AG09309 (cell line): ENCODE data around the gene MAP3K20.
"Not testable (repeated sequence)": the region's sequence is repeated elsewhere in the genome, so short reads cannot be mapped to it uniquely, and the experiment has no call there.

ENCODE experiments used
- DNase-seq: peaks from one replicate; pipeline ENCODE4 v3.0.0-alpha.2; 2010; ENCODE audit warnings: low read depth
- H3K4me3 ChIP-seq: 2 replicates; pipeline ENCODE4 v1.5.1; 2011; ENCODE audit warnings: mild to moderate bottlenecking, low read depth, low read length, moderate library complexity; ENCODE audit not compliant: control insufficient read depth
- TF ChIP-seq, protein P1 (sequence below): IDR thresholded peaks from 2 replicates; pipeline ENCODE4 v1.5.1; 2011; ENCODE audit warnings: mild to moderate bottlenecking, low read depth, low read length, inconsistent platforms; ENCODE audit not compliant: insufficient read depth, control insufficient read depth; ENCODE audit errors: missing control alignments

Gene MAP3K20

DNA sequence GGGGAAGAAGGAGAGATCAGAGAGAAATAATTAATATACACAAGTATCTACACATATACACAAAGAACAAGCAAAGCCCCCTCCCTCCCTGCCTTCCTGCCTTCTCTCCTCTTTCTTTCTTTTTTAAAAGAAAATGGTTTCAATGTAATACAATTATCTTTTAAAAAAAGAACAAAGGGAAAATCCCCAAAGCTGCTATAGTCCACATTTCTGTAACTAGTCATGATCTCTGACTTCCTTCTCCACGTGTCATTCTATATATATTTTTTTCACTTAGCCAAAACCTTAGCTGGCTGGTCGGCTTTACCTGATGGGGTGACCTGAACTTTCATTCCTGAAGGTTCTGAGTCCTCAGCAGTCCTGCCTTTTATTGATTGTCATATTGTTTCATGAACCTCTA, 44.3 kb downstream of the MAP3K20 start:
- DNase-seq = no peak
- H3K4me3 ChIP-seq = no peak overlapping the region
- TF ChIP-seq, protein P1, sequence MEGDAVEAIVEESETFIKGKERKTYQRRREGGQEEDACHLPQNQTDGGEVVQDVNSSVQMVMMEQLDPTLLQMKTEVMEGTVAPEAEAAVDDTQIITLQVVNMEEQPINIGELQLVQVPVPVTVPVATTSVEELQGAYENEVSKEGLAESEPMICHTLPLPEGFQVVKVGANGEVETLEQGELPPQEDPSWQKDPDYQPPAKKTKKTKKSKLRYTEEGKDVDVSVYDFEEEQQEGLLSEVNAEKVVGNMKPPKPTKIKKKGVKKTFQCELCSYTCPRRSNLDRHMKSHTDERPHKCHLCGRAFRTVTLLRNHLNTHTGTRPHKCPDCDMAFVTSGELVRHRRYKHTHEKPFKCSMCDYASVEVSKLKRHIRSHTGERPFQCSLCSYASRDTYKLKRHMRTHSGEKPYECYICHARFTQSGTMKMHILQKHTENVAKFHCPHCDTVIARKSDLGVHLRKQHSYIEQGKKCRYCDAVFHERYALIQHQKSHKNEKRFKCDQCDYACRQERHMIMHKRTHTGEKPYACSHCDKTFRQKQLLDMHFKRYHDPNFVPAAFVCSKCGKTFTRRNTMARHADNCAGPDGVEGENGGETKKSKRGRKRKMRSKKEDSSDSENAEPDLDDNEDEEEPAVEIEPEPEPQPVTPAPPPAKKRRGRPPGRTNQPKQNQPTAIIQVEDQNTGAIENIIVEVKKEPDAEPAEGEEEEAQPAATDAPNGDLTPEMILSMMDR = no peak

DNA sequence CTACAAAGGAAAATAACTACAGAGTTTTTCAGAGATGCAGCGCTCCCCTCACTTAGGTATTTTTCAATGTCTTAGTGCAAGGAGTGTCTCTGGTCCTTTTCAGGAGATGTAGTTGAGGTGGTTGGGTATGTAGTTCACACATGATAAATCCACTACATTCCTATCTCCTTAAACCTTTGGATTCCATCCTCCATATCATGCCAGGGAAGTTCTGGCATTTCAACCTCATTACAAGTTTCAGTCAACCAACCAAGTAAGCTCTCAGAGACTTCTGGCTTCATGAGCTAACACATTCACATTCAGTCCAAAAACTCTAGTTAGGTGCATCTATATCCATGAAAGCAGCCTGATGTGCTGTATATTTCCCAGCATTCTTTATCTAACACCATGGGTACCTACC, 47.3 kb downstream of the MAP3K20 start:
- TF ChIP-seq, protein P1 = no peak
- DNase-seq = no peak

DNA sequence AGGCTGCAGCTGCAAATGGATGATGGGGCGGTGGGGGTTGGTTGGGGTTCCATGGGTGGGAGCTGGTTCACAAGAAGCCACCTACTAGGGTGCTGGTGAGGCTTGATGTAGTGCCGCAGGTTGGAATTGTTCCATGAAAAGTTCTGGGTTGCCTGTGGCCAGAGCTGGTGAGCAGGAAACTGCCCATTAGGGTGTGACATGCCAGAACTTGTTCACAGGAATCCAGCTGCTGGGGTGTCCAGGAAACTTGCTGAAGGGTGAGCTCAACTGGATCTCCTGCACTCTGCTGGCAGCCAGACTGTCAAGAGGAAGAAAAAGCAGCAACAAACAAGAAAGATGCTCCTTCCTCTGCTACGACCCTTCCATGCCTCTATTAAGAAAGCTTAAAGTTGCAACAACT, 48.8 kb downstream of the MAP3K20 start:
- TF ChIP-seq, protein P1 = no peak
- DNase-seq = no peak
- H3K4me3 ChIP-seq = no peak overlapping the region

More for the DNA sequence above, 47.3 kb downstream of the MAP3K20 start:
- no peak overlapping the region for H3K4me3 ChIP-seq

DNA sequence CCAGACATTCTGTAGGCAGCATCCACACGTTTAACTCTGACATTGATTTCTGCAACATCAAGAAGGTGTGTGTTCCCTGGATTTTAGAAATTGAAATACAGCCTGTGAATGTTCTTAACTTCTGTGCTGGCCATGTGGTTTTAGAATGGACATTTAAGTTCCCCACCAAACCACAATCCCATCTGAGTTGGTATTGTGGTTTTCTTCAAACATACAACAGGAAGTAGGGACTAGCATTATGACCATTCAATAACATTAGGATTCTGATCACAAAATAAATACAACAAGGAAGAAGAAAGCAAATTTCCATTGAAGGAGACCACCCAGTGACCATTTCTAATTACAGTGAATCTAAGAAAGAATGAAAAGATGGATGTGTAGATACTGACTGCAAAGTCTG, 51.2 kb downstream of the MAP3K20 start:
- no peak for DNase-seq

GRCh38 chr2:173128132-173128531, 52.5 kb downstream of the MAP3K20 start:
- not testable (repeated sequence) for DNase-seq, H3K4me3 ChIP-seq

More for the DNA sequence above, 51.2 kb downstream of the MAP3K20 start:
- TF ChIP-seq, protein P1 = no peak
- H3K4me3 ChIP-seq = no peak overlapping the region

DNA sequence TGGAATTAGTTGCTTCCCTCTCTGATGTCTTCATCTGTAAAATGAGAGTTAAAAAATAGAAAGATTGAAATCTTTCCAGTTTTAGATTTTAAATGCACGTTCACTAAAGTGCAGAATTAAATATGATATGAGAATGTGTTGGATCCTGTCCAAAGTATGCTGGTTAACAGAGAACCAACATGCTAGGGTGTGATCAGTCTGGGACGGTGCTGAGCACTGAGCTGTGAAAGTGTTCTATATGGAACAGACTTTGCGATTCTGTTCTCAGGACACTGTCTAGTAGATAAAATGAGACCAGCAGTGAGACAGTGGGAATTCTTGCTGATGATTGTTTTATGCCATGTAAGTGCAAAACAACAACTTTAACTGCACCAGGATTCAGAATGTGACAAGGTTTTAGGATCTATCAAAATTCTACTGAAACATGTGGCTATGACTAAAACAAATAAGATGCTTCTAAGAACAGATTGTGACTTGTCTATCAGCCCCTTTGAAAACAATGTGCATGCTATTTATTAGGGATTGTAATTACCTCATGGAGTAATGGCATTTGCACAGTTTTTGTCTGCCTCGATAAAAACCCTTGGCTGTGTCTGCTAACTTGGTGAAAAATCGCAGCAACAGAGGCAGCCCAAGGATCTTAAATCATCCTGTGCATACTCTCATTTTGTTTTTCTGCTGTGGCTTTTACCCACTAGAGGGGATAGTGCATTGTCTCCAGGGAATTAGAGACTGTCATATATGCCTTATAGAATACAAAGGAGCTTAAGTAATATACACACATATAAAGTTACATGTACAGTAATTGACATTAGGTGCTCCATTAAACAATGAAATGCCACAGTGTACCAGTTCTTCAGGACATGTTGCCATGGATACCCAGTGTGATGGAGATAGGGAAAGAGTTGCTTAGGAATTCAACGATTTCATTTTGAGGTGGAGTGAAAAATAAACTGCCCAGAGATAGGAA, 55.1 kb downstream of the MAP3K20 start:
- no peak for DNase-seq
- H3K4me3 ChIP-seq = no peak overlapping the region
- TF ChIP-seq, protein P1 = no peak

DNA sequence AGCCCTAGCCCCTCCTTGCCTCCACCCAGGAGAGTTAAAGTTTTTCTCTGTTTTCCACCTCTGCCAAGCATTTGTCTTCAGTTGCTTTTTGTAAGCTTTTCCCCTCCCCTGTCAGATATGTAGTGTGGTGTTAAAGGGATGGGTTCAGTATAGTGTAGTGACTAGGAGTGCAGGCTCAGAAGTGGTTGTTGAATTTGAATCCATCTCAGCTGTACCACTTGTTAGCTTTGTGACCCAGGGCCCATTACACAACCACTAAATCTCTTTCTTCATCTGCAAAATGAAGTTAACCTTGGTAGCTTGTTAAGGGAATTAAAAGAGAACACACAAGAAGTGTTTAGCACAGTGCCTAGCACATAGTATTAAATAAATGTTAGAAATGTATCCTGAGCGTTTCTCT, 56.9 kb downstream of the MAP3K20 start:
- no peak for DNase-seq
- H3K4me3 ChIP-seq = no peak overlapping the region
- TF ChIP-seq, protein P1 = no peak
